Measurements from ENCODE around the gene MBD3L5. TPM values are rescaled to one million over a fixed set of nuclear protein-coding genes. Genes with fewer than 3 reads are reported as not detected.

The MBD3L5 gene
- total RNA-seq, 1 experiment from 2014 or later, result not detected

Other genes with a start within 250 kb of the MBD3L5 start
- not detected in 2 replicates for gene ADGRE1, start 143.0 kb upstream of the MBD3L5 start, total RNA-seq (2014; rRNA removed; shearing (Covaris generic))
- gene MBD3L2B, start 9.1 kb upstream of the MBD3L5 start, total RNA-seq (2014; rRNA removed; shearing (Covaris generic)), result not detected in 2 replicates
- not detected in 2 replicates for gene MBD3L4, start 9.6 kb downstream of the MBD3L5 start, total RNA-seq (2014; rRNA removed; shearing (Covaris generic))
- not detected in 2 replicates for gene MBD3L2, start 18.7 kb downstream of the MBD3L5 start, total RNA-seq (2014; rRNA removed; shearing (Covaris generic))
- not detected in 2 replicates for gene MBD3L3, start 28.1 kb downstream of the MBD3L5 start, total RNA-seq (2014; rRNA removed; shearing (Covaris generic))
- 4.0 and 4.1 TPM in 2 replicates for gene ZNF557, start 39.1 kb downstream of the MBD3L5 start, total RNA-seq (2014; rRNA removed; shearing (Covaris generic))